HepG2 (cell line): ENCODE data around the gene ORC3. TPM values are rescaled to one million over a fixed set of nuclear protein-coding genes. Genes with fewer than 3 reads are reported as not detected.

Experiments used
- CENPX ChIP-seq: sonication (generic); formaldehyde crosslinking; IDR thresholded peaks from 2 replicates; pipeline ENCODE4 v1.9.0; 2021; ENCODE audit warnings: mild to moderate bottlenecking, missing genetic modification reagents, moderate library complexity
- ETV5 ChIP-seq: IDR thresholded peaks from 2 replicates; pipeline ENCODE4 v1.6.1; 2018; ENCODE audit warnings: missing biosample characterization, missing genetic modification reagents, inconsistent platforms, borderline replicate concordance
- FOXJ3 ChIP-seq: sonication (generic); formaldehyde crosslinking; IDR thresholded peaks from 2 replicates; pipeline ENCODE4 v1.4.0; 2020; ENCODE audit warnings: missing genetic modification reagents, mild to moderate bottlenecking, borderline replicate concordance
- FOXP1 ChIP-seq, 2 experiments: fragments of 450-650 bp in 1 of 2; IDR thresholded peaks; 2 replicates each; pipeline ENCODE4 v1.6.1; 2017 to 2018; ENCODE audit warnings: antibody characterized with exemption in 1 of 2
- GMEB2 ChIP-seq: IDR thresholded peaks from 2 replicates; pipeline ENCODE4 v1.6.1; 2016; ENCODE audit warnings: missing biosample characterization, missing genetic modification reagents, low read depth
- HCFC1 ChIP-seq: fragments of 150-350 bp; IDR thresholded peaks from 2 replicates; pipeline ENCODE4 v1.6.1; 2014; ENCODE audit warnings: low read depth, low read length
- HOXA7 ChIP-seq: sonication (generic); formaldehyde crosslinking; IDR thresholded peaks from 2 replicates; pipeline ENCODE4 v1.8.1; 2022; ENCODE audit warnings: mild to moderate bottlenecking, missing genetic modification reagents, moderate library complexity
- IKZF4 ChIP-seq: sonication (generic); formaldehyde crosslinking; IDR thresholded peaks from 2 replicates; pipeline ENCODE4 v1.5.1; 2020; ENCODE audit warnings: borderline replicate concordance, mild to moderate bottlenecking, low read depth, missing genetic modification reagents; ENCODE audit errors: not compliant biosample characterization
- KAT8 ChIP-seq: IDR thresholded peaks from 2 replicates; pipeline ENCODE4 v1.6.1; 2016; ENCODE audit warnings: missing genetic modification reagents, missing compliant biosample characterization
- KLF15 ChIP-seq: sonication (generic); formaldehyde crosslinking; IDR thresholded peaks from 2 replicates; pipeline ENCODE4 v1.8.1; 2023; ENCODE audit warnings: borderline replicate concordance, mild to moderate bottlenecking, inconsistent platforms, missing genetic modification reagents, mixed read lengths
- MXI1 ChIP-seq: IDR thresholded peaks from 3 replicates; pipeline ENCODE4 v1.6.1; 2012; ENCODE audit warnings: low read depth, low read length, inconsistent platforms, borderline replicate concordance
- ONECUT2 ChIP-seq: sonication (generic); formaldehyde crosslinking; IDR thresholded peaks from 2 replicates; pipeline ENCODE4 v1.4.0; 2020; ENCODE audit warnings: missing genetic modification reagents
- PHB2 ChIP-seq: fragments of 450-650 bp; IDR thresholded peaks from 2 replicates; pipeline ENCODE4 v1.6.1; 2018; ENCODE audit not compliant: partially characterized antibody
- PRPF4 ChIP-seq: fragments of 200-400 bp; formaldehyde crosslinking; IDR thresholded peaks from 2 replicates; pipeline ENCODE4 v1.6.1; 2016; ENCODE audit warnings: low read length, low read depth; ENCODE audit not compliant: poor library complexity, severe bottlenecking
- RXRA ChIP-seq: sonication (generic); formaldehyde crosslinking; IDR thresholded peaks from 2 replicates; pipeline ENCODE4 v1.5.1; 2020; ENCODE audit warnings: missing genetic modification reagents
- SMAD1 ChIP-seq: sonication (generic); formaldehyde crosslinking; IDR thresholded peaks from 2 replicates; pipeline ENCODE4 v1.4.0; 2020; ENCODE audit warnings: missing genetic modification reagents, low read depth, mild to moderate bottlenecking, borderline replicate concordance
- ZNF296 ChIP-seq: sonication (generic); formaldehyde crosslinking; conservative IDR thresholded peaks from 2 replicates; pipeline ENCODE4 v1.5.0; 2020; ENCODE audit warnings: mild to moderate bottlenecking, missing genetic modification reagents
- ZNF362 ChIP-seq: sonication (generic); formaldehyde crosslinking; IDR thresholded peaks from 2 replicates; pipeline ENCODE4 v1.4.0; 2020; ENCODE audit warnings: missing genetic modification reagents, mild to moderate bottlenecking, borderline replicate concordance
- ZNF430 ChIP-seq: sonication (generic); formaldehyde crosslinking; IDR thresholded peaks from 2 replicates; pipeline ENCODE4 v1.9.0; 2021; ENCODE audit warnings: mild to moderate bottlenecking, missing genetic modification reagents
- ZNF564 ChIP-seq: sonication (generic); formaldehyde crosslinking; IDR thresholded peaks from 2 replicates; pipeline ENCODE4 v1.8.1; 2023; ENCODE audit warnings: mild to moderate bottlenecking, missing genetic modification reagents
- ZNF629 ChIP-seq: sonication (generic); formaldehyde crosslinking; conservative IDR thresholded peaks from 2 replicates; pipeline ENCODE4 v1.5.0; 2020; ENCODE audit warnings: missing genetic modification reagents
- ZNF780A ChIP-seq: sonication (generic); formaldehyde crosslinking; IDR thresholded peaks from 2 replicates; pipeline ENCODE4 v1.8.0; 2022; ENCODE audit warnings: mild to moderate bottlenecking, missing genetic modification reagents, moderate library complexity
- polyA plus RNA-seq, 8 experiments: library from polyadenylated mRNA; depleted of rRNA in 3 of 8; stranded (reverse) in 7 of 8; unstranded in 1 of 8; fragments of >200 nt; fragmentation: Illumina TruSeq in 4 of 8; extraction: Trizol in 4 of 8; gene quantifications; 2 replicates each; pipeline versions ENCODE4 v1.2.1 to v1.2.3, GENCODE V29; 2011 to 2016; ENCODE audit warnings: low read depth in 4 of 8, missing spikeins in 1 of 8, mixed read lengths in 1 of 8; ENCODE audit not compliant: insufficient read depth in 1 of 8
- total RNA-seq, 5 experiments: library from RNA; depleted of rRNA; stranded (reverse); fragments of >200 nt; fragmentation: Illumina TruSeq; extraction: Trizol; gene quantifications; 2 replicates each; pipeline ENCODE4 v1.2.3, GENCODE V29; 2016; ENCODE audit warnings: low read depth in 1 of 5
- TF ChIP-seq, protein P1 (sequence below): sonication (generic); formaldehyde crosslinking; IDR thresholded peaks from 2 replicates; pipeline ENCODE4 v1.4.0; 2020; ENCODE audit warnings: missing genetic modification reagents, borderline replicate concordance
- TF ChIP-seq, protein P2 (sequence below): sonication (generic); IDR thresholded peaks from 2 replicates; pipeline ENCODE4 v1.6.1; 2016; ENCODE audit warnings: low read depth, borderline replicate concordance

ORC3 gene
- total and polyA plus RNA-seq, 2 of the 13 experiments (the other 11 are each of a cell fraction or from before 2014, with no cell fraction given): 21.8 to 43.5 TPM

- TF ChIP-seq KAT8 (no peak), ONECUT2 (CRISPR knock-in tag) (peak; percentile 88), FOXP1 (IDR thresholded peaks at IDR 0.05) (no peak), FOXP1 (CRISPR knock-in tag; IDR thresholded peaks at IDR 0.05) (no peak), ZNF629 (CRISPR knock-in tag) (no peak), GMEB2 (CRISPR knock-in tag) (no peak), MXI1 (peak; percentile 12; the same call in 1 of the 3 replicates), ETV5 (no peak), KLF15 (CRISPR knock-in tag) (no peak), HCFC1 (no peak), PRPF4 (peak; percentile 82), RXRA (CRISPR knock-in tag) (no peak), ZNF430 (no peak), ZNF780A (CRISPR knock-in tag) (no peak), CENPX (CRISPR knock-in tag) (no peak), ZNF296 (CRISPR knock-in tag) (no peak), IKZF4 (no peak), ZNF564 (CRISPR knock-in tag) (no peak), SMAD1 (CRISPR knock-in tag) (no peak), PHB2 (no peak), HOXA7 (CRISPR knock-in tag) (no peak), FOXJ3 (CRISPR knock-in tag) (no peak), ZNF362 (no peak)
- TF ChIP-seq, protein P1, sequence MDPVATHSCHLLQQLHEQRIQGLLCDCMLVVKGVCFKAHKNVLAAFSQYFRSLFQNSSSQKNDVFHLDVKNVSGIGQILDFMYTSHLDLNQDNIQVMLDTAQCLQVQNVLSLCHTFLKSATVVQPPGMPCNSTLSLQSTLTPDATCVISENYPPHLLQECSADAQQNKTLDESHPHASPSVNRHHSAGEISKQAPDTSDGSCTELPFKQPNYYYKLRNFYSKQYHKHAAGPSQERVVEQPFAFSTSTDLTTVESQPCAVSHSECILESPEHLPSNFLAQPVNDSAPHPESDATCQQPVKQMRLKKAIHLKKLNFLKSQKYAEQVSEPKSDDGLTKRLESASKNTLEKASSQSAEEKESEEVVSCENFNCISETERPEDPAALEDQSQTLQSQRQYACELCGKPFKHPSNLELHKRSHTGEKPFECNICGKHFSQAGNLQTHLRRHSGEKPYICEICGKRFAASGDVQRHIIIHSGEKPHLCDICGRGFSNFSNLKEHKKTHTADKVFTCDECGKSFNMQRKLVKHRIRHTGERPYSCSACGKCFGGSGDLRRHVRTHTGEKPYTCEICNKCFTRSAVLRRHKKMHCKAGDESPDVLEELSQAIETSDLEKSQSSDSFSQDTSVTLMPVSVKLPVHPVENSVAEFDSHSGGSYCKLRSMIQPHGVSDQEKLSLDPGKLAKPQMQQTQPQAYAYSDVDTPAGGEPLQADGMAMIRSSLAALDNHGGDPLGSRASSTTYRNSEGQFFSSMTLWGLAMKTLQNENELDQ (CRISPR knock-in tag): no peak
- TF ChIP-seq, protein P2, sequence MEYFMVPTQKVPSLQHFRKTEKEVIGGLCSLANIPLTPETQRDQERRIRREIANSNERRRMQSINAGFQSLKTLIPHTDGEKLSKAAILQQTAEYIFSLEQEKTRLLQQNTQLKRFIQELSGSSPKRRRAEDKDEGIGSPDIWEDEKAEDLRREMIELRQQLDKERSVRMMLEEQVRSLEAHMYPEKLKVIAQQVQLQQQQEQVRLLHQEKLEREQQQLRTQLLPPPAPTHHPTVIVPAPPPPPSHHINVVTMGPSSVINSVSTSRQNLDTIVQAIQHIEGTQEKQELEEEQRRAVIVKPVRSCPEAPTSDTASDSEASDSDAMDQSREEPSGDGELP: no peak
Observed at GRCh38 chr6:87700397-87701343, 110.7 kb downstream of the ORC3 start (continued).
